ENCODE results near the gene WNT3A.

WNT3A gene

GRCh38 chr1:227999056-227999930, 7.5 kb upstream of the WNT3A start:
- peak; percentile 45 for DNase-seq

DNA sequence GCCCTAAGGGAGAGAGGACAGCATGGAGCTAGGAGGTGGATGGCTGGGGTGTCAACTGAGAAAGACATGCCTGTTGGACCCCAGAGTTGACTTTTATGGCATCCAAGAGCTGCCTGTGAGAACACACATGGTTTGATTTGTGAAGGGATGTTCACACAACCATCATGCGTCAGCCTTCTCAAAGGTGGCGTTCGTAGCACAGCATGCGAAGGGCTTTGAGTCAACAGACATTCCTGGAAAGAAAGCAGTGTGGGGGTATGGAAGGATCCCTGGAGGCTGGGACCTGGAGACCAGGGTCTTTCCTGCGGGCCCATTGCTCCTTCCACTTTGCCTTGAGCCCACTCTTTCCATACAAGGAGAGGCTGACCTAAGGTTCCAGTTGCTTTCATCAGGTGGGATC, 6.4 kb upstream of the WNT3A start:
- DNase-seq: no peak

DNA sequence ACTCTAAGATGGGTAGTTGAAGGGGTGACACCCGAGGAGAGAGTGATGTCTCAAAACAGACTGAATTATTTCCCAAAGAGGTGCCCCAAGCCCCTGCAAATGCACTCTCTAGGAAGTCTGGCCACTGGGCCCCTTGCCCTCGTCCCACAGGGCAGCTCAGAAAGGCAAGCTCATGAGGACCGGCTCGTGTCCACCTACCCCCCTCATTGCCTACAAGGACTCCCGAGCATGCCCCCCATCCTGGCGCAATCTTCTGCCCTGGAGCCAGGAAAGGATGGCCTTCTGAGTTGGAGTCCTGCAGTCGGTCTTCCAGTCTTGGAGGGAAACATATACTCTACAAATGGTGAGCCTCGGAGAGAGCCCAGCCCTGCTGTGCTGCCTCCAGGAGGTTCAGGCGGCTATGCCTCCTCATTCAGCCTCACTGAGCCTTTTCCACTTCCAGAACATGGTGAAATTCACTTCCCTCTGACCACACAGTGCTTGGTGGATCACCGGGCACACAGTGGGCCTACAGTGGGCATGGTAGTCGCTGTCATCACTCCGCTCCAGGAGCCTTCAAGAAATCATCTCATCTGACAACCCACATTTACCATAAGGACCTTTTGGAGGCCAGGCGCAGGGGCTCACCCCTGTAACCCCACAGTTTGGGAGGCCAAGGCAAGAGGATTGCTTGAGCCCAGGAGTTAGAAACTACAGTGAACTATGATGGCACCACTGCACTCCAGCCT, 5.8 kb upstream of the WNT3A start:
- DNase-seq: no peak

- DNase-seq: no peak
These were observed 4.9 kb upstream of the WNT3A start for GRCh38 chr1:228001738-228002535.

GRCh38 chr1:228002792-228003191, 4.0 kb upstream of the WNT3A start:
- DNase-seq: no peak

GRCh38 chr1:228003461-228004330, 3.1 kb upstream of the WNT3A start:
- DNase-seq: no peak

- DNase-seq: no peak
These were observed 2.4 kb upstream of the WNT3A start for GRCh38 chr1:228004331-228004855.

GRCh38 chr1:228004856-228005462, 1.8 kb upstream of the WNT3A start:
- no peak for DNase-seq

GRCh38 chr1:228005511-228006033, 1.2 kb upstream of the WNT3A start:
- no peak for DNase-seq

- DNase-seq: no peak
These were observed 588 bp upstream of the WNT3A start for GRCh38 chr1:228006034-228006785.

GRCh38 chr1:228007049-228007800, 427 bp downstream of the WNT3A start:
- DNase-seq: no peak

GRCh38 chr1:228007801-228008341, 1.1 kb downstream of the WNT3A start:
- no peak for DNase-seq

GRCh38 chr1:228008391-228009115, 1.8 kb downstream of the WNT3A start:
- DNase-seq: no peak

- DNase-seq: no peak
These were observed 2.5 kb downstream of the WNT3A start for GRCh38 chr1:228009116-228009827.

DNA sequence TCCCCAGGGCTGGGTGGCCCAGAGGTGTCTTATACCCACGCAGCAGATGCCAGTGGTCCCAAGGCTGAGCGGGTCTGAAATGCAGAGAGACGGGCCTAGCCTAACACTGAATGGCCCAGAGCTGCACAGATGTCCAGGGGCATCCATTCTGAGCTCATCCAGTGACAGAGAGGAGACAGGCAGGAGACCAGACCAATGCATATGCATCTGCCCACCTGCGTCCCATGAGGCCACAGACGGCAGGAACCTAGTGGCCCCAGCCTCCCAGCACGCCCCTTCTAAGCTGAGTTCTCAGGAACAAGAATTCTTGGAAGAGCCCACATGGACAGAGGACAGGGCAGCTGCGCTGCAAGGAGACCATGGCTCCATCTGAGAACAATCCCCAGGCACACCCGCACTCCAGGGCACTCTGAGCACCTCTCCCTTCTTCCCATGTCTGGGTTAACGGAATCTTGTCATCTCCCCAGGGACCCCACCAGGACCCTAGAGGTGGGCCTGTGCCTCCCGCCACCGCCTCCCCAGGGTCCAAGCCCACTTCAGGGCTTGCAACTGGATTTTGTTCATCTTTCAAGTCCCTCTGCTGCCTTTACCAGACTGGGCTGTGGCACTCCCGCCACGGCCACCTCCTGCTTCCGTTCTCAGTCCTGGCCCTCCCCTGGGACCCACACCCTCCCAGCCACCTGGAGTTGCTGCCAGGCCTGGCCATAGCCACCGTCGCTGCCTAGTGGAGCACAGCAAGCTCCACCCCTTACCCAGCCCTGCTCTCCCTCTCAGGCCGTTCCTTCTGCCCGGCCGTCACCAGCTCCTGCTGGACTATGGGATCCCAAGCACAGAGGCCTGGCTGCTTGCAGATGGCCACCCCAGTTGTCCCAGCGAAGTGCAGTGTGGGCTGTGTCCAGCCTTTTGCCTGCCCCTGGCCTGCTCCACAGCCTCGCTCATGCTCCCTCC, 3.3 kb downstream of the WNT3A start:
- no peak for DNase-seq

GRCh38 chr1:228010921-228011320, 4.1 kb downstream of the WNT3A start:
- DNase-seq: no peak

Data from stimulated activated naive CD4-positive, alpha-beta T cell treated with Interleukin-2 at 50 U/mL for 16 hours (primary cell).